A549 (cell line): ENCODE results near the gene HGF. TPM values are rescaled to one million over a fixed set of nuclear protein-coding genes. Genes with fewer than 3 reads are reported as not detected.

Source experiments
- ATAC-seq, 2 experiments: fragments of 200-7000 bp in 1 of 2; fragments of >200 bp in 1 of 2; cut with Nextera tagmentation in 1 of 2; cut with Tn5 transposase in 1 of 2; 3 replicates each; pipeline versions ENCODE4 v1.8.0 to v1.9.1; 2018 to 2020; ENCODE audit warnings: mild to moderate bottlenecking in 1 of 2, moderate library complexity in 1 of 2
- CTCF ChIA-PET: fragments of 300-600 bp; sonication (Branson Sonifier 250); formaldehyde crosslinking; extraction: SDS; loops from one replicate; lab custom pipeline; 2021; ENCODE audit warnings: antibody characterized with exemption, inconsistent platforms; lab: Yijun Ruan, JAX
- POLR2A ChIA-PET: fragments of 350-600 bp; formaldehyde crosslinking; extraction: SDS; loops from one replicate; lab custom pipeline; 2021; ENCODE audit warnings: antibody characterized with exemption, inconsistent platforms; lab: Yijun Ruan, JAX
- DNase-seq, 2 experiments: peaks; one replicate each; pipeline versions ENCODE4 v3.0.0 to v3.0.0-alpha.2; 2011 to 2016; ENCODE audit warnings: low read depth in 1 of 2, low spot score in 1 of 2
- FAIRE-seq: peaks from 2 replicates; lab custom pipeline; 2011; peaks lifted over from hg19 to GRCh38; lab: Jason Lieb, UNC
- H3K27ac ChIP-seq, 2 experiments: fragments of >200 bp; sonication (Bioruptor Twin); formaldehyde crosslinking; 3 replicates each; pipeline ENCODE4 v1.5.1; 2016 to 2017
- H3K4me1 ChIP-seq: fragments of >200 bp; sonication (Bioruptor Twin); formaldehyde crosslinking; 3 replicates; pipeline ENCODE4 v1.6.1; 2016
- H3K4me2 ChIP-seq: fragments of >200 bp; sonication (Bioruptor Twin); formaldehyde crosslinking; 3 replicates; pipeline ENCODE4 v1.6.1; 2016
- H3K4me3 ChIP-seq: fragments of >200 bp; sonication (Bioruptor Twin); formaldehyde crosslinking; 3 replicates; pipeline ENCODE4 v1.5.1; 2016
- H3K9me3 ChIP-seq: fragments of >200 bp; sonication (Bioruptor Twin); formaldehyde crosslinking; 3 replicates; pipeline ENCODE4 v1.6.1; 2016
- ATOH8 ChIP-seq: fragments of 250-450 bp; sonication (Bioruptor Pico); IDR thresholded peaks from 2 replicates; pipeline ENCODE4 v1.5.0; 2020; ENCODE audit warnings: low read depth, mild to moderate bottlenecking, moderate library complexity
- BHLHE40 ChIP-seq: IDR thresholded peaks from 2 replicates; pipeline ENCODE4 v1.6.1; 2012; ENCODE audit warnings: low read depth, low read length, inconsistent platforms
- CBX8 ChIP-seq: fragments of 200-600 bp; sonication (generic); IDR thresholded peaks from 2 replicates; pipeline ENCODE4 v1.6.1; 2016
- CEBPB ChIP-seq, 2 experiments: fragments of >200 bp in 1 of 2; sonication (Bioruptor Twin) in 1 of 2; formaldehyde crosslinking in 1 of 2; IDR thresholded peaks; 2 replicates each; pipeline ENCODE4 v1.6.1; 2012 to 2016
- CHD4 ChIP-seq: fragments of 200-600 bp; sonication (generic); IDR thresholded peaks from 2 replicates; pipeline ENCODE4 v1.6.1; 2016; ENCODE audit warnings: antibody characterized with exemption, mild to moderate bottlenecking, borderline replicate concordance
- FOSB ChIP-seq: fragments of 250-450 bp; sonication (Bioruptor Pico); IDR thresholded peaks from 2 replicates; pipeline ENCODE4 v1.5.0; 2020; ENCODE audit warnings: mild to moderate bottlenecking, moderate library complexity
- FOXS1 ChIP-seq: fragments of 250-450 bp; sonication (Bioruptor Pico); IDR thresholded peaks from 2 replicates; pipeline ENCODE4 v1.5.0; 2020; ENCODE audit warnings: mild to moderate bottlenecking, moderate library complexity
- GATA3 ChIP-seq: IDR thresholded peaks from 2 replicates; pipeline ENCODE4 v1.6.1; 2012; ENCODE audit warnings: borderline replicate concordance
- HDAC2 ChIP-seq: fragments of 200-600 bp; sonication (generic); IDR thresholded peaks from 2 replicates; pipeline ENCODE4 v1.6.1; 2016
- HEYL ChIP-seq: fragments of 250-450 bp; sonication (Bioruptor Pico); IDR thresholded peaks from 2 replicates; pipeline ENCODE4 v1.8.0; 2021; ENCODE audit warnings: mild to moderate bottlenecking, moderate library complexity
- HOXB13 ChIP-seq: fragments of 250-450 bp; sonication (Bioruptor Pico); IDR thresholded peaks from 2 replicates; pipeline ENCODE4 v1.5.0; 2020; ENCODE audit warnings: low read depth, mild to moderate bottlenecking, moderate library complexity
- JUNB ChIP-seq: fragments of >200 bp; sonication (Bioruptor Twin); formaldehyde crosslinking; IDR thresholded peaks from 2 replicates; pipeline ENCODE4 v1.6.1; 2016
- KDM1A ChIP-seq: fragments of 200-600 bp; sonication (generic); IDR thresholded peaks from 2 replicates; pipeline ENCODE4 v1.6.1; 2016; ENCODE audit warnings: low read depth, mild to moderate bottlenecking
- MAFK ChIP-seq: fragments of 450-650 bp; IDR thresholded peaks from 2 replicates; pipeline ENCODE4 v1.6.1; 2014; ENCODE audit not compliant: partially characterized antibody
- MAZ ChIP-seq: fragments of 150-350 bp; IDR thresholded peaks from 2 replicates; pipeline ENCODE4 v1.6.1; 2014; ENCODE audit warnings: antibody characterized with exemption, low read depth, low read length, borderline replicate concordance
- NPAS2 ChIP-seq: fragments of 250-450 bp; sonication (Bioruptor Pico); IDR thresholded peaks from 2 replicates; pipeline ENCODE4 v1.8.0; 2022; ENCODE audit warnings: mild to moderate bottlenecking, moderate library complexity, borderline replicate concordance
- RAD21 ChIP-seq, 2 experiments: fragments of >200 bp in 1 of 2; sonication (Bioruptor Twin) in 1 of 2; formaldehyde crosslinking in 1 of 2; IDR thresholded peaks in 1 of 2; conservative IDR thresholded peaks in 1 of 2; 2 replicates in 1 of 2; 3 replicates in 1 of 2; pipeline ENCODE4 v1.6.1; 2012 to 2018; ENCODE audit warnings: inconsistent platforms in 1 of 2
- RARB ChIP-seq: fragments of 250-450 bp; sonication (Bioruptor Pico); IDR thresholded peaks from 2 replicates; pipeline ENCODE4 v1.8.0; 2021; ENCODE audit warnings: mild to moderate bottlenecking, moderate library complexity
- RCOR1 ChIP-seq: fragments of 150-350 bp; IDR thresholded peaks from 2 replicates; pipeline ENCODE4 v1.6.1; 2014; ENCODE audit warnings: antibody characterized with exemption, low read length, low read depth
- RNF2 ChIP-seq: fragments of 200-600 bp; sonication (generic); IDR thresholded peaks from 2 replicates; pipeline ENCODE4 v1.6.1; 2016; ENCODE audit warnings: low read depth, mild to moderate bottlenecking, antibody characterized with exemption, moderate library complexity, borderline replicate concordance
- SMC3 ChIP-seq: fragments of >200 bp; sonication (Bioruptor Twin); formaldehyde crosslinking; IDR thresholded peaks from 3 replicates; pipeline ENCODE4 v1.6.1; 2018; ENCODE audit warnings: inconsistent platforms
- SREBF2 ChIP-seq: fragments of 450-650 bp; IDR thresholded peaks from 2 replicates; pipeline ENCODE4 v1.6.1; 2014; ENCODE audit warnings: mild to moderate bottlenecking, moderate library complexity
- TFCP2L1 ChIP-seq: fragments of 250-450 bp; sonication (Bioruptor Pico); IDR thresholded peaks from 2 replicates; pipeline ENCODE4 v1.5.0; 2021; ENCODE audit warnings: mild to moderate bottlenecking
- TP53 ChIP-seq: fragments of 250-450 bp; sonication (Bioruptor Pico); IDR thresholded peaks from 2 replicates; pipeline ENCODE4 v1.5.0; 2021; ENCODE audit warnings: mild to moderate bottlenecking, moderate library complexity
- USF2 ChIP-seq: fragments of 450-650 bp; IDR thresholded peaks from 2 replicates; pipeline ENCODE4 v1.6.1; 2014; ENCODE audit warnings: antibody characterized with exemption
- ZNF302 ChIP-seq: fragments of 250-450 bp; sonication (Bioruptor Pico); IDR thresholded peaks from 2 replicates; pipeline ENCODE4 v1.9.0; 2021; ENCODE audit warnings: inconsistent platforms, mild to moderate bottlenecking, moderate library complexity
- WGBS: methylation state at CpG from one replicate; pipeline ENCODE4 v1.1.6; 2017; ENCODE audit errors: missing lambda C conversion rate; 5-methylcytosine and 5-hydroxymethylcytosine counted together
- polyA plus RNA-seq, 4 experiments: library from polyadenylated mRNA; depleted of rRNA in 3 of 4; stranded (reverse); fragments of >200 nt; fragmentation: RNase III in 1 of 4; extraction: RNeasy Plus Mini Kit Qiagen cat#74134 plus additional on column Dnase treatment in 1 of 4; gene quantifications; 2 replicates in 3 of 4; 3 replicates in 1 of 4; pipeline ENCODE4 v1.2.3, GENCODE V29; 2011 to 2017
- TF ChIP-seq, protein P1 (sequence below): fragments of >200 bp; sonication (Bioruptor Twin); formaldehyde crosslinking; IDR thresholded peaks from 2 replicates; pipeline ENCODE4 v1.6.1; 2016
- TF ChIP-seq, protein P2 (sequence below): fragments of 250-450 bp; sonication (Bioruptor Pico); IDR thresholded peaks from 2 replicates; pipeline ENCODE4 v1.5.0; 2021; ENCODE audit warnings: mild to moderate bottlenecking, moderate library complexity, borderline replicate concordance

Gene HGF
- polyA plus RNA-seq, 2 of the 4 experiments (the other 2 are of a cell fraction) = 0.06 to 0.31 TPM

GRCh38 chr7:81710751-81711150 lies 59.1 kb downstream of the HGF start:
- FAIRE-seq (no peak), ATAC-seq (no peak), DNase-seq (no peak)
- WGBS = 83% methylated on average over 1 of the region's 1 CpG
- H3K4me2 ChIP-seq = no peak overlapping the region; the same call in 2 of the 3 replicates
- H3K4me3 ChIP-seq = no peak overlapping the region
- CTCF ChIA-PET = interaction anchor here (2.8 kb wide), 1 partner anchor 211 kb away, joined by 12 read pairs; no protein-coding TSS in a partner anchor
- TF ChIP-seq HEYL (no peak), HDAC2 (no peak), KDM1A (no peak), SREBF2 (no peak), BHLHE40 (no peak), TFCP2L1 (CRISPR knock-in tag) (no peak), USF2 (no peak), SMC3 (no peak), TP53 (CRISPR knock-in tag) (no peak), ZNF302 (CRISPR knock-in tag) (no peak), CHD4 (no peak), CBX8 (no peak), RAD21 (conservative IDR thresholded peaks at IDR 0.05 in 1 of 2, IDR thresholded peaks at IDR 0.05 in 1 of 2) (no peak), MAFK (no peak), MAZ (no peak), FOXS1 (CRISPR knock-in tag) (no peak)
- H3K4me1 ChIP-seq = peaks cover 9% of the 10 kb centered on the region; the same call in 2 of the 3 replicates
- no peaks in the 10 kb centered on the region for H3K9me3 ChIP-seq
- H3K27ac ChIP-seq = no peak overlapping the region
- POLR2A ChIA-PET = no interaction called here

DNA sequence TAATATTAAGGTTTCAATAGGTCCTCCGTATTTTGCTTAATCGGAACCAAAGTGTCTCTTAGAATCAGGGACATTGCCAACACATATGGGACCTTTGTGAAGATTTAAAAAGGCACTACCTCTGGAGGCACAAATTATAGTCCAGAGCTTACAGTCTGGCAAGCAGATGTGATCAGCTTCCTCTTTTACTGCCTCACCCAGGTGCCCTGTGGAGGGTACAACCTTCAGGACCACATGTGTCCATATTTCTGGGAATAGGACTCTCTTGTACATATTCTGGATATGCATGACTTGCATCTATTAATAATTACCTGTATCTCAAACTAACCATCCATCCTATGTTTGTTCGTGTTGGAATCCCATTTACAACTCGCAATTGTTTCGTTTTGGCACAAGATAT lies 60.0 kb downstream of the HGF start:
- H3K4me3 ChIP-seq = peak overlapping the region; percentile 24; the same call in 1 of the 3 replicates
- TF ChIP-seq FOSB (CRISPR knock-in tag) = no peak
- 0 out of 2 replicates have a peak, but pooled peaks have one; percentile 7 for TF ChIP-seq GATA3
- DNase-seq (peak in 1 of 2 experiments; percentile 57), ATAC-seq (peak; percentile 47 to 77; a peak in 4 of 6 replicates), FAIRE-seq (no peak)
- H3K9me3 ChIP-seq = no peaks in the 10 kb centered on the region
- 15% methylated on average over 5 of the region's 5 CpGs for WGBS
- ChIA-PET POLR2A (no interaction called here), CTCF (no interaction called here)
- peak overlapping the region; percentile 69 for H3K4me2 ChIP-seq
- H3K4me1 ChIP-seq = peaks cover 13% of the 10 kb centered on the region
- H3K27ac ChIP-seq = 0 out of 6 replicates have a peak overlapping the region, but pooled peaks have one; percentile 2 to 13

- H3K27ac ChIP-seq = no peak overlapping the region
- H3K4me2 ChIP-seq = no peak overlapping the region
- ChIA-PET CTCF (no interaction called here), POLR2A (no interaction called here)
- ATAC-seq = no peak
- peaks cover 17% of the 10 kb centered on the region for H3K4me1 ChIP-seq
- no peaks in the 10 kb centered on the region for H3K9me3 ChIP-seq
- H3K4me3 ChIP-seq = no peak overlapping the region
- DNase-seq = no peak
- TF ChIP-seq HOXB13 (CRISPR knock-in tag) (no peak), RNF2 (no peak), RARB (no peak), NPAS2 (CRISPR knock-in tag) (no peak), FOXS1 (CRISPR knock-in tag) (no peak), CEBPB (IDR thresholded peaks at IDR 0.05) (no peak), JUNB (no peak), FOSB (CRISPR knock-in tag) (no peak), RCOR1 (no peak), ATOH8 (no peak), RAD21 (conservative IDR thresholded peaks at IDR 0.05 in 1 of 2, IDR thresholded peaks at IDR 0.05 in 1 of 2) (no peak)
- TF ChIP-seq, protein P1, sequence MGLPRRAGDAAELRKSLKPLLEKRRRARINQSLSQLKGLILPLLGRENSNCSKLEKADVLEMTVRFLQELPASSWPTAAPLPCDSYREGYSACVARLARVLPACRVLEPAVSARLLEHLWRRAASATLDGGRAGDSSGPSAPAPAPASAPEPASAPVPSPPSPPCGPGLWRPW = no peak
- TF ChIP-seq, protein P2, sequence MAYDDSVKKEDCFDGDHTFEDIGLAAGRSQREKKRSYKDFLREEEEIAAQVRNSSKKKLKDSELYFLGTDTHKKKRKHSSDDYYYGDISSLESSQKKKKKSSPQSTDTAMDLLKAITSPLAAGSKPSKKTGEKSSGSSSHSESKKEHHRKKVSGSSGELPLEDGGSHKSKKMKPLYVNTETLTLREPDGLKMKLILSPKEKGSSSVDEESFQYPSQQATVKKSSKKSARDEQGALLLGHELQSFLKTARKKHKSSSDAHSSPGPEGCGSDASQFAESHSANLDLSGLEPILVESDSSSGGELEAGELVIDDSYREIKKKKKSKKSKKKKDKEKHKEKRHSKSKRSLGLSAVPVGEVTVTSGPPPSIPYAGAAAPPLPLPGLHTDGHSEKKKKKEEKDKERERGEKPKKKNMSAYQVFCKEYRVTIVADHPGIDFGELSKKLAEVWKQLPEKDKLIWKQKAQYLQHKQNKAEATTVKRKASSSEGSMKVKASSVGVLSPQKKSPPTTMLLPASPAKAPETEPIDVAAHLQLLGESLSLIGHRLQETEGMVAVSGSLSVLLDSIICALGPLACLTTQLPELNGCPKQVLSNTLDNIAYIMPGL (CRISPR knock-in tag) = no peak
- no peak for FAIRE-seq
These were observed 61.9 kb downstream of the HGF start for GRCh38 chr7:81707966-81708365.
